ENCODE data around the gene SORCS2. TPM values are rescaled to one million over a fixed set of nuclear protein-coding genes. Genes with fewer than 3 reads are reported as not detected.

Gene SORCS2
- total RNA-seq, 4 donors from 2014 or later: 0.48 to 1.8 (median 0.68) TPM; not detected in 1

- H3K36me3 ChIP-seq: no peaks in the 10 kb centered on the region
- 74 to 86% methylated on average over 3 of the region's 3 CpGs for WGBS, 2 donors (ENCODE audit: low coverage in 1 of 2)
- intact Hi-C loops (cut with DNase I; ENCODE audit: low total_unique reads): no loop called here
- H3K4me3 ChIP-seq: no peak overlapping the region
- TF ChIP-seq CTCF (IDR thresholded peaks at IDR 0.05) (no peak), POLR2AphosphoS5 (IDR thresholded peaks at IDR 0.05) (no peak), EP300 (IDR thresholded peaks at IDR 0.05; ENCODE audit: low read depth) (no peak), POLR2A (IDR thresholded peaks at IDR 0.05) (no peak)
- H3K9me3 ChIP-seq: peaks cover 11 to 12% of the 10 kb centered on the region in 2 donors
- no peak for DNase-seq
- peaks cover 5% of the 10 kb centered on the region for H3K27me3 ChIP-seq
- H3K27ac ChIP-seq: no peak overlapping the region
- no peaks in the 10 kb centered on the region for H3K4me1 ChIP-seq
- in situ Hi-C loops (cut with MboI; ENCODE audit: low pct_ligation_motif_present in 1 of 4, low pct_unique_long_range_greater_than_20kb in 1 of 4, low sequenced_read_pairs in 3 of 4): loop anchor here in 2 of 4 donors (25.0 kb wide), 1 partner anchor 530 kb away; no protein-coding TSS in a partner anchor
Measured at GRCh38 chr4:7182616-7183015, 9.7 kb upstream of the SORCS2 start.

- DNase-seq: no peak
- intact Hi-C loops (cut with DNase I; ENCODE audit: low total_unique reads): no loop called here
- Histone ChIP-seq H3K27ac (no peak overlapping the region), H3K27me3 (peaks cover 9% of the 10 kb centered on the region), H3K4me3 (no peak overlapping the region), H3K36me3 (no peaks in the 10 kb centered on the region), H3K4me1 (no peaks in the 10 kb centered on the region), H3K9me3 (peaks cover 11 to 12% of the 10 kb centered on the region in 2 donors)
- in situ Hi-C loops (cut with MboI; ENCODE audit: low pct_ligation_motif_present in 1 of 4, low pct_unique_long_range_greater_than_20kb in 1 of 4, low sequenced_read_pairs in 3 of 4): loop anchor here in 2 of 4 donors (25.0 kb wide), 1 partner anchor 529 kb away; no protein-coding TSS in a partner anchor
- 65 to 80% methylated on average over 1 to 4 of the region's 4 CpGs for WGBS, 2 donors (ENCODE audit: low coverage in 1 of 2)
- TF ChIP-seq POLR2A (IDR thresholded peaks at IDR 0.05): no peak
- no peak for TF ChIP-seq EP300 (IDR thresholded peaks at IDR 0.05; ENCODE audit: low read depth)
- no peak for TF ChIP-seq POLR2AphosphoS5 (IDR thresholded peaks at IDR 0.05)
- TF ChIP-seq CTCF (IDR thresholded peaks at IDR 0.05): no peak
Measured at GRCh38 chr4:7183161-7183560, 9.2 kb upstream of the SORCS2 start.

- peaks cover 10 to 11% of the 10 kb centered on the region in 2 donors for H3K9me3 ChIP-seq
- no peaks in the 10 kb centered on the region for H3K36me3 ChIP-seq
- no peak overlapping the region for H3K4me3 ChIP-seq
- no peaks in the 10 kb centered on the region for H3K4me1 ChIP-seq
- intact Hi-C loops (cut with DNase I; ENCODE audit: low total_unique reads): no loop called here
- 81 to 86% methylated on average over 1 to 7 of the region's 7 CpGs for WGBS, 2 donors (ENCODE audit: low coverage in 1 of 2)
- DNase-seq: no peak
- no peak overlapping the region for H3K27ac ChIP-seq
- H3K27me3 ChIP-seq: peaks cover 17% of the 10 kb centered on the region
- in situ Hi-C loops (cut with MboI; ENCODE audit: low pct_ligation_motif_present in 1 of 4, low pct_unique_long_range_greater_than_20kb in 1 of 4, low sequenced_read_pairs in 3 of 4): loop anchor here in 2 of 4 donors (25.0 kb wide), 1 partner anchor 528 kb away; no protein-coding TSS in a partner anchor
- TF ChIP-seq CTCF (IDR thresholded peaks at IDR 0.05) (no peak), POLR2A (IDR thresholded peaks at IDR 0.05) (no peak), EP300 (IDR thresholded peaks at IDR 0.05; ENCODE audit: low read depth) (no peak), POLR2AphosphoS5 (IDR thresholded peaks at IDR 0.05) (no peak)
Measured at GRCh38 chr4:7183780-7184460, 8.4 kb upstream of the SORCS2 start.

- Histone ChIP-seq H3K4me1 (no peaks in the 10 kb centered on the region), H3K4me3 (no peak overlapping the region), H3K27me3 (peaks cover 28% of the 10 kb centered on the region), H3K36me3 (no peaks in the 10 kb centered on the region), H3K27ac (no peak overlapping the region), H3K9me3 (no peaks in the 10 kb centered on the region)
- TF ChIP-seq EP300 (IDR thresholded peaks at IDR 0.05; ENCODE audit: low read depth) (no peak), POLR2AphosphoS5 (IDR thresholded peaks at IDR 0.05) (no peak), CTCF (IDR thresholded peaks at IDR 0.05) (no peak), POLR2A (IDR thresholded peaks at IDR 0.05) (no peak)
- in situ Hi-C loops (cut with MboI; ENCODE audit: low pct_ligation_motif_present in 1 of 4, low pct_unique_long_range_greater_than_20kb in 1 of 4, low sequenced_read_pairs in 3 of 4): loop anchor here in 2 of 4 donors (25.0 kb wide), 1 partner anchor 527 kb away; no protein-coding TSS in a partner anchor
- WGBS, 2 donors (ENCODE audit: low coverage in 1 of 2): 80% methylated on average over 10 of the region's 10 CpGs; no CpG with 5 or more reads in 1 of the 2 donors
- no peak for DNase-seq
- intact Hi-C loops (cut with DNase I; ENCODE audit: low total_unique reads): no loop called here
Measured at GRCh38 chr4:7185487-7186030, 6.8 kb upstream of the SORCS2 start.
